SK-N-SH treated with all-trans-retinoic acid at 6 μM for 48 hours (cell line): ENCODE results near the gene ANKRD13D.

ENCODE experiments used
- CSDC2 ChIP-seq: fragments of 250-450 bp; sonication (Bioruptor Pico); IDR thresholded peaks from 2 replicates; pipeline ENCODE4 v1.5.0; 2020; ENCODE audit warnings: mild to moderate bottlenecking, moderate library complexity
- CSRNP3 ChIP-seq: fragments of 250-450 bp; sonication (Bioruptor Pico); IDR thresholded peaks from 2 replicates; pipeline ENCODE4 v1.5.1; 2021; ENCODE audit warnings: mild to moderate bottlenecking, moderate library complexity
- ESRRG ChIP-seq: fragments of 250-450 bp; sonication (Bioruptor Pico); IDR thresholded peaks from 2 replicates; pipeline ENCODE4 v1.6.1; 2021; ENCODE audit warnings: mild to moderate bottlenecking
- RARB ChIP-seq: fragments of 250-450 bp; sonication (Bioruptor Pico); IDR thresholded peaks from 2 replicates; pipeline ENCODE4 v1.8.0; 2021; ENCODE audit warnings: mild to moderate bottlenecking, moderate library complexity
- ZC3H10 ChIP-seq: fragments of 250-450 bp; sonication (Bioruptor Pico); IDR thresholded peaks from 2 replicates; pipeline ENCODE4 v1.5.1; 2021; ENCODE audit warnings: mild to moderate bottlenecking, moderate library complexity

DNA sequence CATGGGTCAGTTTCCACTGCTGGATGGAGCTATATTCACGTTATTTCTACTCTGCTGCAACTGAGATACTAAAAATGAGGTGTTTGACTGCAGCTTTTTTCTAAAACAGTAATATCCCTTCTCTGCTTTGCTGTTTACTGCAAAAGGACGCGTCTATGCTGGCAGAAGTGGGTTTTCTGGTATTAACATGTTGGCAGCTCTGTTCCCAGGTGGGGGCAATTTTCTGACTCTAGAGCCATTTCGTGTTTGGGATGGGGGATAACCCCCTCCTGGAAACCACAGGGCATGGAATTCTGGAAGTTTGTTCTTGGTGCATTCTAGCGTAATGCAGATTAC, 17.9 kb upstream of the ANKRD13D start:
- no peak for TF ChIP-seq CSRNP3 (CRISPR knock-in tag)
- TF ChIP-seq CSDC2 (CRISPR knock-in tag), result no peak
- no peak for TF ChIP-seq RARB (CRISPR knock-in tag)
- TF ChIP-seq ZC3H10 (CRISPR knock-in tag), result no peak
- no peak for TF ChIP-seq ESRRG (CRISPR knock-in tag)
